ENCODE data around the gene AKAP6.
"Not testable (repeated sequence)": the region's sequence is repeated elsewhere in the genome, so short reads cannot be mapped to it uniquely, and the experiment has no call there.

Gene AKAP6

DNA sequence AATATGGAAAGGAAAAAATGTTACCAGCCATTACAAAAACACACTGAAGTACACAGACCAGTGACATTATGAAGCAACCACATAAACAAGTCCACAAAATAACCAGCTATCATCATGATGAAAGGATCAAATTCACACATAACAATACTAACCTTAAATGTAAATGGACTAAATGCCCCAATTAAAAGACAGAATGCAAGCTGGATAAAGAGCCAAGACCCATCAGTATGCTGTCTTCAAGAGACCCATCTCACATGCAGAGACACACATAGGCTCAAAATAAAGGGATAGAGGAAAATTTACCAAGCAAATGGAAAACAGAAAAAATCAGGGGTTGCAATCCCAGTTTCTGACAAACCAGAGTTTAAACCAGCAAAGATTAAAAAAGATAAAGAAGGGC, 463.9 kb downstream of the AKAP6 start:
- DNase-seq: not testable (repeated sequence)

GRCh38 chr14:32800320-32800719, 471.2 kb downstream of the AKAP6 start:
- DNase-seq: no peak

DNA sequence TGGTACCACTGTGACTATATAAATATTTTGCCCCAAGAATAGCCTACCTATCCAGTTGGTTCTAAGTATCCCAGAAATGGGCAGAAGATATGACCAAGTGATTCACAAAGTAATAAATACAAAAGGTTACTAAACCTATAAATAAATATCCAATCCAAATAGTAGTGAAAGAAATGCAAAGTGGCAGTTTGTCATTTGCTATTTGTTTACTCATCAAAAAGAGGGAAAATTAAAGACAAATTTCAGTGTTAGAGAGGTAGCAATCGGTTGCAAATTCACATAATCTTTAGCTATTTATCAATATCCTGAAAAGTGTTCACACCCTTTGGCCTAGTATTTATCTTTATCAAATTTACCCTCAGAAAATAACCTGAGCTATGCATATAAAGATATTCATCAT, 473.2 kb downstream of the AKAP6 start:
- no peak for DNase-seq

GRCh38 chr14:32805979-32806378, 476.9 kb downstream of the AKAP6 start:
- no peak for DNase-seq

DNA sequence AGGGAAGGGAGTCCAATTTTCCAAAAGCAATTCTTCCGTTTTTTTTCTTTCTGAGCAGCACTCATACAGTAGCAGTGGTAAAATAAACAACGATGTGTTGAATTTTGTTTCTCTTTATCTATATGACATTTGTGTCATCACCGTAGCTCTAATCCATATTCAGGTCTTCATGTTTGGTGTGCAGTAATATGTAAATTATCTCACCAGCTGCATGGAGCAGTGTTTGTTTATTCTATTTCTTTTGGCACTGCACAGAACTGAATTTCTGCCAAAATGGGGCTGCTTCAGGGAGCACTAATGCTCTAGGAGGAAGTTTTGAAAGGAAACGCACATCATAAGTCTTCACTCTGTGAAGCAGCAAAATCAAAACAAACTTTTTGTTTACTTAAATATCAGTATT, 479.5 kb downstream of the AKAP6 start:
- DNase-seq: no peak

GRCh38 chr14:32809255-32809654, 480.2 kb downstream of the AKAP6 start:
- DNase-seq: no peak

DNA sequence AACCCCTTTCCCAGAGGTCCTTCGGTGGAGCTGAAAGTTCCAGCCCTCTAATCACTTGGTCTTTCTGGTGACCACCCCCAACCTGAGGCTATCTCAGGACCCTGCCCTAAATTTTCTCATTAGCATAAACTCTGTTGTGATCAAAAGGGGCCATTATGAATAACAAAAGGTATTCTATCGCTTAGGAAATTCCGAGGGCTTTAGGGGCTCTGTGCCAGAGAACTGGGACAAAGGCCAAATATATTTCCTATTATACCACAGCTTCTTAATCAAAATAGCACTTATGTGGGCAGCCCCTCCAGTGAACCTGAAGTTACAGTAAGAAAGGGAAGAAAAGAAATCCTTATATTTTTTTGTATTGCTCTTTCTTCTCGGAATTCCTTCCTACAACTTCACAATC, 484.3 kb downstream of the AKAP6 start:
- no peak for DNase-seq

GRCh38 chr14:32814721-32815120, 485.6 kb downstream of the AKAP6 start:
- DNase-seq: no peak

DNA sequence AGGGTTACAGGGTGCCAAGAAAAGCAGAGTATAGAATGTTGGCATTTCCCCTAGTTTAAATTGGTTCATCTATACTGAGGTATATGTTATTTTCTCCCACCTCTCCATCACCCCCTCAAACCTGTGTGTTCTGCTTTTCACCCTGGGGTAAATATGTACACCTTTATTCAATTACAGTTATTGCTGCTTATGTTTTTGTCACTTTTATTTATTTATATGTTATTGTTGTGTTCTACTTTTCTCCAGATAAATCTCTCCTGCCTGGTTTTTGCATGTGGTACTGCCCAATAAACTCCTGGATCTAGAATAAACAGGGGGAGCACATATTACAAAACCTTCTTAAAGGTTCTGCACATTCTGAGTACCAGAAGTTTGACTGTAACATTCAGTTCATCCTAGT, 487.5 kb downstream of the AKAP6 start:
- DNase-seq: no peak

DNA sequence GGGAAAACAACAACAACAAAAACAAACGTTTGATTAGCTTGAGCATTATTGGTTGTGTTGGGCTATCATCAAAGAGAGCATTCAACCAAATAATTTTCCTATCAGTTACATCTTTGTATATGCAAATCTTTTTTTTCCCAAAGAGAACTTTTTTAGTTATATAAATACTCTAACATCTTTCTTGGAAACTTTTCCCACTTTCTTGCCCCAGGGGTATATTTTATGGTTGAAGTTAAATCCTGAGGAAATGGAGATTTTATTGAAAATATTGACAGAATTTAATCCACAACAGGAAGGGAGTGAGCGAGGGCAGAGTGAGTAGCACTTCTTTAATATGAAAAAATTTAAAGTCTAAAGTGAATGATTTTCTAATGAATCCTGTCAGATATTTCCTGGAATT, 488.7 kb downstream of the AKAP6 start:
- no peak for DNase-seq

DNA sequence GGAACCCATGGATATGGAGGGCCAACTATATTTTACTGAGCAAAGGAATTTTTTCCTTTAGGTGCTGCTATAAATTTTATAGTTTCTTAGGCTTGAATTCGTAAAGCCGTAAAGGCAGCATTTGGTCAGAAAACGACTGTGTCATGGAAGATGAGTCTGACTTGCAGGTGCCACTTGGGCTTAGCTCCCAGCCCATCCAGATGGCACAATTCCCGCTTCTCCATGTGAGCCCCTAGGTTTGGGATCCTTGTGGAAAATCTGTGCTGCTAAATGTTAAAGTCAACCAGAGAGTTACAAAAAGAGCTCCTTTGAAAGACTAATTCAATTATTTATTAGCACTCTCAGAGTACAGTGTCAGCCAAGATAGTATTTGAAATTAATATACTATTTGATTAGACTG, 489.5 kb downstream of the AKAP6 start:
- DNase-seq: no peak

- no peak for DNase-seq
Observed at GRCh38 chr14:32820181-32820580, 491.1 kb downstream of the AKAP6 start.

GRCh38 chr14:32820682-32821081, 491.6 kb downstream of the AKAP6 start:
- DNase-seq: no peak

GRCh38 chr14:32821964-32822653, 493.0 kb downstream of the AKAP6 start:
- no peak for DNase-seq

DNA sequence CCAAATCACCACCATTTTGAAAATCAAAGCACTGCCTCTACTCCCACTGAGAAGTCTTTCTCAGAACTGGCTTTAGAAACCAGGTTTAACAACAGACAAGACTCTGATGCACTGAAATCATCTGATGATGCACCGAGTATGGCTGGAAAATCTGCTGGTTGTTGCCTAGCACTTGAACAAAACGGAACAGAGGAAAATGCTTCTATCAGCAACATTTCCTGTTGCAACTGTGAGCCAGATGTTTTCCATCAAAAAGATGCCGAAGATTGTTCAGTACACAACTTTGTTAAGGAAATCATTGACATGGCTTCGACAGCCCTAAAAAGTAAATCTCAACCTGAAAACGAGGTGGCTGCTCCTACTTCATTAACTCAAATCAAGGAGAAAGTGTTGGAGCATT, 494.6 kb downstream of the AKAP6 start:
- DNase-seq: no peak

GRCh38 chr14:32824195-32824594, 495.1 kb downstream of the AKAP6 start:
- DNase-seq: no peak

DNA sequence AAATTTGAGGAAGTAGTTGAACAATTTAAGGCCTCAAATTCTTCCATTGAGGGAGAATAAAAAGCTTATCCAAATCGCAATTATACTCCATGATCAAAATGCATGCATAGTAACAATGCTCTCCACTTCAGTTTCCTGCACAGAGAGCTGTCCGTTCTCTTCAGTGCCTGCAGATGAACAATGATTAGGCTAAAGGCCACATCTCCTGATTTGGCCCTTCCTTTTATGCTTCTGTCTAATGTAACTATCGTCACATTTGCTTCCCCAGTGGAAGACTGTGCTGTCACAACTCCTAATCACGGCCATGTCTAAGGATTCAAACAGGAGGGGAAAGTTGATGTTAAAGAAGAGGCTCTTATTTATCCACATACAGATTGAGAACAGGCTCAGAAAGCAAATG, 496.0 kb downstream of the AKAP6 start:
- no peak for DNase-seq

DNA sequence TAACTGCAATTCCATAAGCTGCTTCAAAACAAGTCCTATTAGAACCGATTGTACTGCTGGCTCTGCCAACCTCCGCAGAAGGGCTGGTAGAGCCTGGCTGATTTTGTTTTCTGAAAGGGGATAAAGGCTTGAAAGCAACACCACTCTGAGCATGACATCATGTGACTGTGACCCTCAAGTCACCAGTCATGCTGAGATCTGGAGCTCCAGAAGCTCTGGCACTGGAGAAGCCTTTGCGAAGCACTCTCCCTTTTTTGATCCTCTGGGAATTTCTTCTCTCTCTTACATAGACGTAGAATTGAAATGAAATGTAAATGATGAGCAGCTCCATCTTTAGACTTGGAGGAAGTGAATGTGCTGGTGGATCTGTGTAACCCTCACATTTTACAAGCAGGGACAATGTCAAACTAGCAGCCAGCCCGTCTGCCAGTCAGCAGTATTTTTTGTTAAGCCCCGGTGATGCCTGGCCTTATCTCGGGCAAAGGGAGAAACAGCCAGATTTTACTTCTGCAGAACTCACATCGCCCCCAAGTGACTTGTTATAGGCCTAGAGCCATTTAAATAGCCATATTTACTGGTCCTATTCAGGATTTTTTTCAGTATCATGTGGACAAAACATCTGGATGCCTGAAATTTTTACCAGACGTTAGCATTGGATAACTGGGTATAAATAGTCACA, 497.4 kb downstream of the AKAP6 start:
- DNase-seq: no peak

DNA sequence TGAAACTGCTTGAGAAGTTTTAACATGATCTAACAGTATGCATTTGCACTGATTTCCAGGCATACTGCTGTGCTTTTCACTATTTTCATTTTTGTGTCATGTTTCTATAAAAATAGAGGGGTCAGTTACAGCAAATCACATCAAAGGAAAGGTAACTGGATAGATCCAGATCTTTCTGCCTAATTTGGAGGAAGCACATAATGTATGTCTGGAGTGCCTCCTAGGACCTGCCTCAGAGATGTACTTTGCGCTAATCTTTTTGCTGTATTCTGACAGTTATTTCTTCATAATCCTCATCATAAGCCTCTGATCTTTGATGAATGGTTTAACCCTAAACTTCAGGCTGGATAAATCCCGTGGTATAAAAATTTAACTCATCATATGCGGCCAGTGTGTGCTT, 498.4 kb downstream of the AKAP6 start:
- DNase-seq: no peak

DNA sequence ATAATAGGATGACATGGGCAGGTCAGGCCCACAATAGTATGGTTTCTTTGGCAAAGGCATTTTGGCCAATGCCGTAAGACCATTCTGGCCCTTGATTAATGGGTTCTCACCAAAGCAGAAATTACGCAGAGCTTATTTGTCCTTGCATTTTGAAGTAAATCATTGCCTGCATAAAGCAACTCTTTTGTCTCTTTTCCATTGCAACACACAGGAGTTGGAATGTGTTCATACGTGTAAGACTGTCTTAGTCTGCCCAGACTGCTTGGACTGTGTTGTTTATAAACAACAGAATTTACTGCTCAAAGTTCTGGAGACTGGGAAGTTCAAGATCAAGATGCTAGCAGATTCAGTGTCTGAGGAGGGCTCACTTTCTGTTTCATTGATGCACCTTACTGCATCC, 506.8 kb downstream of the AKAP6 start:
- no peak for DNase-seq

- no peak for DNase-seq
Observed at GRCh38 chr14:32841698-32842097, 512.6 kb downstream of the AKAP6 start.

DNA sequence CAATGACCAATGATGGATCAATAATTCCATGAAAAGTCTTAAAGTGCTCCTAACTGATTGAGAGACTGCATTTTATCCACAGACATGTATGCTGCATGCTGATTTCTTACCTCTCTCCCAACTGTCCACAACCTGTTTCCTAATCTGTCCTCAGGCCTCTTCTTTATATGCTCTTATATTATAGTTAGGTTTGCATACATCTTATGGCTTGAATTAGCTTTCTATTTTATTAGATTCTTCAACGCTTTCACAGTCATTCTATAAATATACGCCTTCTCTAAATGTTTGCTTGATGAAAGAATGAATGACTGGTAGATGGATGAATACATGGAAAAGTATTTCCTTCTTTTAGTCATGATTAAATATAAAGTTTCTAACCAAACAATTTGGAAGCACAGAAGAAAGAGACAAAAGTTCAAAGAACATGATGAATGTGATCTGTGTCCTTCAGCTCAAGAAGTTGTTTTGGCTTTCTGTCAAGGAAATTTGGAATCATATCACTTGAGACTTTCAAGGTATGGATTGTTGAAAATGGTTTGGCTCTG, 517.8 kb downstream of the AKAP6 start:
- no peak for DNase-seq

DNA sequence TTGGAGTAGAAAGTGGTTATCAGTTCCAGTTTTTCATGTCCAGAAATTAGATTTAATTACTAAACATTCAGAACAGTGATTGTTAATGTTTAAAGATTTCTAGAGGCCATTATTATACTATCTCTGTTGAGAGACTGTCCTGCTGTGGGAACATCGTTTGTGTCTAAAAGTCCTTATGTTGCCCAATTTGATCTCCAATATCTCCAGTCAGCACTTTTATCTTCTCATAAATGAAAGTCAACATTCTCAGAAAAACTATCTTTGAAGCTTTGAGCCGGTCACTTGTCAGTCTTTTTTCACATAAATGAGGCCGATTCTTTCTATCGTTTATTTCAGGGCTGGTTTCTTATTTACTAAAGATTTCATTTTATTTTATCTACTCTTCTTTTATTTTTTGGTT, 518.8 kb downstream of the AKAP6 start:
- no peak for DNase-seq

- no peak for DNase-seq
Observed at GRCh38 chr14:32865827-32866376, 536.8 kb downstream of the AKAP6 start.
